Heart left ventricle (tissue), 16 donors: ENCODE data around the gene LMBRD1. TPM values are rescaled to one million over a fixed set of nuclear protein-coding genes. Genes with fewer than 3 reads are reported as not detected.

Experiments used
- ATAC-seq, 4 donors: fragments of 200-7000 bp; cut with Tn5 transposase; one replicate each; pipeline ENCODE4 v1.9.1; 2020 to 2022; ENCODE audit warnings: moderate library complexity in 4 of 4, mild to moderate bottlenecking in 3 of 4, moderate number of reproducible peaks in 1 of 4
- DNase-seq, 5 donors: peaks; one replicate each; pipeline ENCODE4 v3.0.0-alpha.2; 2020
- H3K27ac ChIP-seq, 12 donors: fragments of 200-600 bp; sonication (generic) in 4 of 12; one replicate each; pipeline versions ENCODE4 v1.5.0 to v1.8.0; 2016 to 2022; ENCODE audit warnings: mild to moderate bottlenecking in 2 of 12
- H3K27me3 ChIP-seq, 9 donors: fragments of 200-600 bp; sonication (generic) in 2 of 9; one replicate each; pipeline versions ENCODE4 v1.5.1 to v1.8.0; 2016 to 2022; ENCODE audit warnings: mild to moderate bottlenecking in 3 of 9
- H3K36me3 ChIP-seq, 9 donors: fragments of 200-600 bp; sonication (generic) in 2 of 9; one replicate each; pipeline versions ENCODE4 v1.5.0 to v1.8.0; 2018 to 2022; ENCODE audit warnings: mild to moderate bottlenecking in 2 of 9
- H3K4me1 ChIP-seq, 12 donors: fragments of 200-600 bp; sonication (generic) in 4 of 12; one replicate each; pipeline versions ENCODE4 v1.5.0 to v1.8.0; 2016 to 2022; ENCODE audit warnings: mild to moderate bottlenecking in 3 of 12
- H3K4me3 ChIP-seq, 12 donors: fragments of 200-600 bp; sonication (generic) in 4 of 12; one replicate each; pipeline versions ENCODE4 v1.5.0 to v1.8.0; 2017 to 2022; ENCODE audit warnings: mild to moderate bottlenecking in 9 of 12, moderate library complexity in 4 of 12
- H3K9me3 ChIP-seq, 12 donors: fragments of 200-600 bp; sonication (generic) in 4 of 12; one replicate each; pipeline versions ENCODE4 v1.5.0 to v1.8.0; 2016 to 2022; ENCODE audit warnings: mild to moderate bottlenecking in 1 of 12
- POLR2A ChIP-seq, 2 donors: fragments of 450-650 bp; IDR thresholded peaks; one replicate each; pipeline ENCODE4 v1.6.1; 2017; ENCODE audit warnings: antibody characterized with exemption in 2 of 2, mild to moderate bottlenecking in 2 of 2, moderate library complexity in 2 of 2
- WGBS, 4 donors: extraction: QIAGEN DNeasy Blood & Tissue Kit in 2 of 4; methylation state at CpG; one replicate each; pipeline versions ENCODE4 v1.1.5 to v1.1.7; 2013 to 2018; 5-methylcytosine and 5-hydroxymethylcytosine counted together
- intact Hi-C, 10 donors: fragments of 100-400 bp; cut with DNase I; formaldehyde crosslinking; loops; one replicate each; pipeline versions ENCODE4 v1.11.1 to v1.14.2; 2022
- polyA plus RNA-seq, 2 donors: library from polyadenylated mRNA; stranded (reverse); fragments of 200-250 nt; gene quantifications; one replicate each; pipeline ENCODE4 v1.2.3, GENCODE V29; 2013
- total RNA-seq, 9 donors: library from RNA; depleted of rRNA in 2 of 9; stranded (reverse); fragments of >200 nt in 2 of 9; fragmentation: NEBNext Ultra II Directional in 3 of 9; extraction: Animal tissue kit (Norgen Biotek cat#: 25700) in 3 of 9; gene quantifications; one replicate each; pipeline versions ENCODE4 v1.1.0 to v1.2.4, GENCODE V29; 2016 to 2023
- TF ChIP-seq, protein P1 (sequence below), 12 donors: fragments of 200-600 bp; sonication (generic) in 4 of 12; IDR thresholded peaks; one replicate each; pipeline versions ENCODE4 v1.5.0 to v1.8.0; 2018 to 2022; ENCODE audit warnings: antibody characterized with exemption in 12 of 12, mild to moderate bottlenecking in 5 of 12
- donor health status: ischemic (EF 13 %, LVEDD 7.1; RV severe dilation, severe dysfunction).
- donor health status: healthy with polysubstance abuse.
- donor health status: DM: no; HTN: yes; CAD: no.
- donor health status: DM: no; HTN: no; CAD: no.
- donor health status: ischemic (EF 25% LVEDD 6.9; RV normal size, moderate dysfunction).
- donor health status: ischemic (EF 25% LVEDD 5.7; RV mildly dilated, moderate dysfunction).
- donor health status: healthy.
- donor health status: DM: yes; HTN: yes; CAD: no.
- donor health status: ischemic (EF 35%, LVEDD 5.7; RV mildly dilated, moderate dysfunction).
- donor health status: nonischemic (EF 11% LVEDD 7.7; RV severe dilation, severe dysfunction).
- donor health status: DM: yes; HTN: yes; CAD: no.
- donor health status: PGD.
- donor health status: ischemic (EF 29% LVEDD 5.4; RV normal size, mild dysfunction).
- donor health status: nonischemic (EF 23%, LVEDD 6.1; RV moderate dilation, normal function).

The LMBRD1 gene
- total and polyA plus RNA-seq, 11 donors = 37.0 to 53.6 (median 45.1) TPM

DNA sequence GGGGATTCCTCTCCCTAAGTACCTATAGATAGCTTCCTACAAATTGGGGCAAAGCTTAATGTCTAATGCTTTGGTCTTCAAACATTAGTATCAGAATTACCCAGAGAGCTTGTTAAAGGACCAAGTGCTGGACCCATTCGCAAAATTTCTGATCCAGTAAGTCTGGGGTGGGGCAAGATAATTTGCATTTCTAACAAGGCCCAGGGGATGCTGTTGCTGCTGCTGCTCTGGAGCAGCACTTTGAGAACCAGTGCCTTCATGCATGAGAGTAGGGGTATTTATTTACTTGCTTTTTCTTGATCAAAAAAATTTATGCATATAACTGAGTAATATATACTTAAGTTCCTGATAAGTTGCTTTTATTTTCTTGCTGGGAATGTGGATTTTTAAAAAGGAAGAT, 45.1 kb upstream of the LMBRD1 start:
- Histone ChIP-seq H3K4me1 (peaks cover 0 to 5% (median 0%) of the 10 kb centered on the region in 12 donors), H3K27me3 (peaks cover 0 to 14% (median 0%) of the 10 kb centered on the region in 9 donors), H3K4me3 (no peak overlapping the region), H3K27ac (no peak overlapping the region), H3K36me3 (no peaks in the 10 kb centered on the region), H3K9me3 (no peaks in the 10 kb centered on the region)
- DNase-seq (no peak), ATAC-seq (no peak)
- TF ChIP-seq POLR2A (IDR thresholded peaks at IDR 0.05) = no peak
- TF ChIP-seq, protein P1, sequence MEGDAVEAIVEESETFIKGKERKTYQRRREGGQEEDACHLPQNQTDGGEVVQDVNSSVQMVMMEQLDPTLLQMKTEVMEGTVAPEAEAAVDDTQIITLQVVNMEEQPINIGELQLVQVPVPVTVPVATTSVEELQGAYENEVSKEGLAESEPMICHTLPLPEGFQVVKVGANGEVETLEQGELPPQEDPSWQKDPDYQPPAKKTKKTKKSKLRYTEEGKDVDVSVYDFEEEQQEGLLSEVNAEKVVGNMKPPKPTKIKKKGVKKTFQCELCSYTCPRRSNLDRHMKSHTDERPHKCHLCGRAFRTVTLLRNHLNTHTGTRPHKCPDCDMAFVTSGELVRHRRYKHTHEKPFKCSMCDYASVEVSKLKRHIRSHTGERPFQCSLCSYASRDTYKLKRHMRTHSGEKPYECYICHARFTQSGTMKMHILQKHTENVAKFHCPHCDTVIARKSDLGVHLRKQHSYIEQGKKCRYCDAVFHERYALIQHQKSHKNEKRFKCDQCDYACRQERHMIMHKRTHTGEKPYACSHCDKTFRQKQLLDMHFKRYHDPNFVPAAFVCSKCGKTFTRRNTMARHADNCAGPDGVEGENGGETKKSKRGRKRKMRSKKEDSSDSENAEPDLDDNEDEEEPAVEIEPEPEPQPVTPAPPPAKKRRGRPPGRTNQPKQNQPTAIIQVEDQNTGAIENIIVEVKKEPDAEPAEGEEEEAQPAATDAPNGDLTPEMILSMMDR (IDR thresholded peaks at IDR 0.05) = no peak
- WGBS, 4 donors = 67 to 85% (median 80%) methylated on average over 1 of the region's 1 CpG
- intact Hi-C loops = loop anchor here in 1 of 10 donors (5.0 kb wide), 1 partner anchor 250 kb away; no protein-coding TSS in a partner anchor

DNA sequence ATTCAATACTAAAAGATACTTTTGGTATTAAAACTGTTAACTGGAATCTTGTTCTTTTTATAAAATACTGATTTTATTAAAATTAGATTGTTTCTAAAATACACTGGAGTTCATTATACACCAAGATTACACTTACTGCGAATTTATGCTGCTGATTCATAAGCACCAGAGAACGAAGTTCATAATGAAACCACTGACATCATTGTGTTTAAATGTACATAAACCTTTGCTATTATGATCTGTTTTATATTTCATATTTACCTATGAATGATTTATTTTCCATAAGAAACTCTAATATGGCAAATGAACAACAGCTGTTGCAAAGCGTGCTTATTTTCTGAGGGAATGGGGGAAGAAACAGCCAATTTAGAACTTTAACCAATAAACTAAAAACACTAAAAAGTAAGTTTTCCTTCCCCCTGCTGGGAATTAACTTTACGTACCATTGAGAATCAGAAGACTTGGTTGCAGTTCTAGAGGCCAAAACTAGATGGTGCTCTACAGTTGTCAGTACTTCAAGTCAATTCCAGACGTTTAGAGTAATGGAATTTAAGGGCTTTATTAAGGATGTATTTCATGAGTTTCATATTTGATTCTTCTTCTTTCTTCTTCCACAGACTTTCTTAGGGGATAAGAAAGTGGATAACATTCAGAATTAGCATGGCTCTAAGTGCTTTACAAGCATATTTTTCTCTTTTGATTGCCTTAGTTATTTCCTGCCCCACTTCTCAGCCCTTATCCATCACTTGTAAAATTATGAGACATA, 38.8 kb upstream of the LMBRD1 start:
- intact Hi-C loops = loop anchor here in 9 of 10 donors (2.0 to 10.0 kb wide), 5 partner anchors 269 to 332 kb away; no protein-coding TSS in a partner anchor
- Histone ChIP-seq H3K9me3 (no peaks in the 10 kb centered on the region), H3K4me1 (peaks cover 0 to 5% (median 0%) of the 10 kb centered on the region in 12 donors), H3K4me3 (no peak overlapping the region), H3K27me3 (peaks cover 0 to 7% (median 0%) of the 10 kb centered on the region in 9 donors), H3K36me3 (no peaks in the 10 kb centered on the region), H3K27ac (no peak overlapping the region)
- DNase-seq = no peak
- TF ChIP-seq, protein P1 (IDR thresholded peaks at IDR 0.05) = peak; percentile 58 to 89 (median 76)
- TF ChIP-seq POLR2A (IDR thresholded peaks at IDR 0.05) = no peak
- 6 to 9% (median 7%) methylated on average over 5 of the region's 5 CpGs for WGBS, 4 donors
- peak in 2 of 4 donors; percentile 42 to 69 for ATAC-seq

- no peaks in the 10 kb centered on the region for H3K9me3 ChIP-seq
- no peak overlapping the region for H3K4me3 ChIP-seq
- intact Hi-C loops = loop anchor here in 3 of 10 donors (5.0 to 10.0 kb wide), 3 partner anchors 272 to 332 kb away; no protein-coding TSS in a partner anchor
- ATAC-seq = no peak
- H3K27ac ChIP-seq = no peak overlapping the region
- DNase-seq = no peak
- H3K4me1 ChIP-seq = peaks cover 0 to 5% (median 0%) of the 10 kb centered on the region in 12 donors
- TF ChIP-seq POLR2A (IDR thresholded peaks at IDR 0.05) = no peak
- TF ChIP-seq, protein P1 (IDR thresholded peaks at IDR 0.05) = no peak
- no peaks in the 10 kb centered on the region for H3K36me3 ChIP-seq
- H3K27me3 ChIP-seq = peaks cover 0 to 3% (median 0%) of the 10 kb centered on the region in 9 donors
Observed at GRCh38 chr6:69832558-69832957, 35.7 kb upstream of the LMBRD1 start.

- Histone ChIP-seq H3K27ac (no peak overlapping the region), H3K36me3 (no peaks in the 10 kb centered on the region), H3K4me3 (no peak overlapping the region), H3K27me3 (no peaks in the 10 kb centered on the region), H3K9me3 (peaks cover 0 to 4% (median 0%) of the 10 kb centered on the region in 12 donors), H3K4me1 (no peaks in the 10 kb centered on the region)
- TF ChIP-seq, protein P1 (IDR thresholded peaks at IDR 0.05) = no peak
- no peak for TF ChIP-seq POLR2A (IDR thresholded peaks at IDR 0.05)
- intact Hi-C loops = no loop called here
- WGBS, 4 donors = 22 to 53% (median 27%) methylated on average over 2 of the region's 2 CpGs
- ATAC-seq = no peak
- DNase-seq = no peak
Observed at GRCh38 chr6:69827276-69827893, 30.6 kb upstream of the LMBRD1 start.
